Muscle layer of colon (tissue), 2 donors: Measurements from ENCODE around the gene TPST1.

ENCODE experiments used
- H3K27ac ChIP-seq: one replicate; pipeline ENCODE4 v1.7.0; 2013; ENCODE audit warnings: low read depth, mild to moderate bottlenecking, low read length, moderate library complexity
- H3K27me3 ChIP-seq, 2 donors: one replicate each; pipeline ENCODE4 v1.7.0; 2013; ENCODE audit warnings: low read length in 2 of 2, mild to moderate bottlenecking in 2 of 2; ENCODE audit not compliant: insufficient read depth in 2 of 2, control insufficient read depth in 1 of 2
- H3K36me3 ChIP-seq: one replicate; pipeline ENCODE4 v1.7.0; 2013; ENCODE audit warnings: mild to moderate bottlenecking, low read length; ENCODE audit not compliant: insufficient read depth
- H3K4me1 ChIP-seq: one replicate; pipeline ENCODE4 v1.7.0; 2013; ENCODE audit warnings: mild to moderate bottlenecking, low read length; ENCODE audit not compliant: insufficient read depth
- H3K4me3 ChIP-seq, 2 donors: one replicate each; pipeline ENCODE4 v1.7.0; 2013; ENCODE audit warnings: low read length in 2 of 2, low read depth in 1 of 2, mild to moderate bottlenecking in 1 of 2, moderate library complexity in 1 of 2
- H3K9ac ChIP-seq: one replicate; pipeline ENCODE4 v1.7.0; 2013; ENCODE audit warnings: low read length
- H3K9me3 ChIP-seq: one replicate; pipeline ENCODE4 v1.7.0; 2013; ENCODE audit warnings: mild to moderate bottlenecking, low read length
- donor health status: abdominal sarcoma.
- donor health status: Adenocarcinoma of cecum.

TPST1 gene

DNA sequence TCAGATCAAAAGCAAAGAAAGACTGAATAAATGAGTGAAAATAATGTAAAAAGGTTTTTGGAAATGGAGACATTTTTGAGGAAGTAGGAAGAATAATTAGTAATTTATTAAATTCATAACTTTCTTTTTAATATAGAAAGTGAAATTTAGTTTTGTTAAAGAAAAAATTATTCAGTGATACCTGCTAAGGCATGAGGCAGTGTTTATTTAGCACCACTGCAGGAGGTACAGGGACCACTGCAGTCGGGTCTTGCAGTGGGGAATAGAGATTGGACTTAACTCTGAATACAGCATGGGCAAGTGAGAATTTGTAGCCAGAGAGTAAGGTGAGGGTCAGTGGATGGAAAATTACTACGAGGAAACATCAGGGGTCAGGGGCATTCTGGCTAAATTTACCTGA, 39.9 kb downstream of the TPST1 start:
- no peak overlapping the region for H3K9ac ChIP-seq

GRCh38 chr7:66246554-66247171, 41.5 kb downstream of the TPST1 start:
- no peaks in the 10 kb centered on the region for H3K9me3 ChIP-seq
- H3K4me3 ChIP-seq = no peak overlapping the region
- no peak overlapping the region for H3K27ac ChIP-seq
- no peak overlapping the region for H3K9ac ChIP-seq
- H3K27me3 ChIP-seq = no peaks in the 10 kb centered on the region
- H3K36me3 ChIP-seq = no peaks in the 10 kb centered on the region
- H3K4me1 ChIP-seq = no peaks in the 10 kb centered on the region

More for the DNA sequence above, 39.9 kb downstream of the TPST1 start:
- Histone ChIP-seq H3K27me3 (no peaks in the 10 kb centered on the region), H3K27ac (no peak overlapping the region), H3K9me3 (no peaks in the 10 kb centered on the region), H3K4me1 (no peaks in the 10 kb centered on the region), H3K4me3 (no peak overlapping the region), H3K36me3 (no peaks in the 10 kb centered on the region)

- Histone ChIP-seq H3K9ac (no peak overlapping the region), H3K4me1 (no peaks in the 10 kb centered on the region), H3K9me3 (no peaks in the 10 kb centered on the region), H3K27me3 (no peaks in the 10 kb centered on the region), H3K36me3 (no peaks in the 10 kb centered on the region), H3K27ac (no peak overlapping the region), H3K4me3 (no peak overlapping the region)
Observed at GRCh38 chr7:66247380-66248078, 42.4 kb downstream of the TPST1 start.

GRCh38 chr7:66250711-66251110, 45.6 kb downstream of the TPST1 start:
- Histone ChIP-seq H3K9ac (no peak overlapping the region), H3K9me3 (no peaks in the 10 kb centered on the region), H3K4me1 (no peaks in the 10 kb centered on the region), H3K27me3 (no peaks in the 10 kb centered on the region), H3K27ac (no peak overlapping the region), H3K4me3 (no peak overlapping the region), H3K36me3 (no peaks in the 10 kb centered on the region)

DNA sequence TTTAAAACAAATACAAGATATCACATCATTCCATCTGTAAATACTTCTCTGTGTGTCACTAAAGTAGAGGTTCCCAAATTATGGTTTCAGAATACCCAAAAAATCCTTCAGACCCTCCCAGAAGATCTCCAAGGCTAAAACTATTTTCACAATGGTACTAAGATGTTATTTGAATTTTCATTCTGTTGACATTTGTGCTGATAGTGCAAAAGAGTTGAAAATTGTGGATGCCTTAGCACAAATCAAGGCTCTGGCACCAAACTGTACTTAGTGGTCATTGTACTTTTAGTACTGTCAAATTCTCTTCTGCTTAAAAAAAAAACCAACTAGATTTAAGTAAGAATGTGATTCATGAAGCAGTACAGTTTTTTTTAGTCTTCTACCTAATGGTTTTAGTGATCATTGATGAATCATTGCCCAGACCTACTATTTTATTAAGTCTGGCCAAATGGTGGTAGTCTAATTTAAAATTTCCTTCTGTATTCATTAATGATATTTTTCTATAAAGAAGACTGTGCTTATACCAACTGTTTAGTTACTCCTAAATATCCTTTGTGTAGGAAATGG, 50.5 kb downstream of the TPST1 start:
- no peaks in the 10 kb centered on the region for H3K4me1 ChIP-seq
- no peak overlapping the region for H3K27ac ChIP-seq
- H3K27me3 ChIP-seq = no peaks in the 10 kb centered on the region
- no peaks in the 10 kb centered on the region for H3K36me3 ChIP-seq
- H3K9me3 ChIP-seq = no peaks in the 10 kb centered on the region
- H3K4me3 ChIP-seq = no peak overlapping the region
- H3K9ac ChIP-seq = no peak overlapping the region

DNA sequence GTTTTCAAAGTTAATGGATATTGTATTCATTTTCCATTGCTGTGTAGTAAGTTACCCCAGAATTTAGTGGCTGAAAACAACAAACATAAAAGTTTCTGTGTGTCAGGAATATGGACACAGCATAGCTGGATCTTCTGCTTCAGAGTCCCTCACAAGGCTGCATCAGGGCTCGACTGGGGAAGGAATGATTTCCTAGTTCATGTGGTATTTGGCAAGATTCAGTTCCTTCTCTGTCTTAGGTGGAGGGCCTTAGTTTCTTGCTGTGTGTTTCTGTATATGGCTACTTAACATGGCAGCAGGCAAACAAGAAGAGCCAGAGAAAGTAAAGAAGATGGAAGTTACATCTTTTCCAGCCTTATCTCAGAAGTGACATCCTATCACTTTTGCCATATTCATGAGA, 51.1 kb downstream of the TPST1 start:
- Histone ChIP-seq H3K27ac (no peak overlapping the region), H3K4me1 (no peaks in the 10 kb centered on the region)

DNA sequence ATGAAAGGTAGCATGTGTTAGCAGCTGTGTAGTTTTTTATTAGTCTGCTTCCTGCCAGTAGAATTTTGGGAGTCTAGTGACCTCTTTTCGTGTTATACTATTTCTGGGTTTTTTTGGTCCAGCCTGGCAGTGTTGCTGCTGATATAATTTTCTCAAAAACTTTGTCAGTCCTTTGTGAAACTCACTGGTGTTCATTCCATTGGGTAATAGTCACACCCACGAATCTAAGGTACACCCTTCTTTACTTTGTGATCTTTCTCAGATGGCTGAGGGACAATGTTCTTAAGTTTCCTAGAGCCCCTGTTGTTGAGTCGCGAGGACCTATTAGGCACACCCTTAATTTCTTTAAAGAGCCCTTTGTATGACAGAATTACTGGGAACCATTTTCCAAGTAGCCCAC, 52.3 kb downstream of the TPST1 start:
- Histone ChIP-seq H3K9me3 (no peaks in the 10 kb centered on the region), H3K4me1 (no peaks in the 10 kb centered on the region), H3K36me3 (no peaks in the 10 kb centered on the region)

More for the DNA sequence above, 51.1 kb downstream of the TPST1 start:
- H3K9me3 ChIP-seq = no peaks in the 10 kb centered on the region
- no peak overlapping the region for H3K4me3 ChIP-seq
- no peaks in the 10 kb centered on the region for H3K27me3 ChIP-seq
- no peaks in the 10 kb centered on the region for H3K36me3 ChIP-seq
- H3K9ac ChIP-seq = no peak overlapping the region

DNA sequence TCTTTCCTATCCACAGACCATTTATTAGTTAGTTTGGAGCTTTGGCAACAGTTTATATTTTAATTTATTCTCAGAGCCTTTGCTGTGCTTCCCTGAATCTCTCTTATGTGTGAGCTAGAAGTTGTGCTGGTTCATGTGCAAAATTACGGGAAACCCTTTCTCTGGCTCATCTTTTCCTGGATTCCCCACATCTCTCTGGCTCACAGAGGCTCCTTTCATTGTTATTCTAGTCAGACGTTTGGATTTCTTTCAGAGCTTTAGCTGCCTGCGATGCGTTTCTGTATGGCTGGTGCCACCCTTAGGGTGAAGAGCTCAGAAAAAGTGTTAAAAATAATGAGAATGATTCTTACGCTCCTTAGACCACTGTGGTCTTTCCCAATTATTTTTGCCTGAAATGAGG, 53.3 kb downstream of the TPST1 start:
- Histone ChIP-seq H3K27me3 (no peaks in the 10 kb centered on the region), H3K4me3 (no peak overlapping the region), H3K9ac (no peak overlapping the region), H3K27ac (no peak overlapping the region), H3K9me3 (no peaks in the 10 kb centered on the region), H3K36me3 (no peaks in the 10 kb centered on the region), H3K4me1 (no peaks in the 10 kb centered on the region)

More for the DNA sequence above, 52.3 kb downstream of the TPST1 start:
- no peak overlapping the region for H3K27ac ChIP-seq
- H3K4me3 ChIP-seq = no peak overlapping the region
- H3K27me3 ChIP-seq = no peaks in the 10 kb centered on the region
- no peak overlapping the region for H3K9ac ChIP-seq

GRCh38 chr7:66261941-66262340, 56.8 kb downstream of the TPST1 start:
- Histone ChIP-seq H3K27ac (no peak overlapping the region), H3K4me3 (no peak overlapping the region), H3K36me3 (no peaks in the 10 kb centered on the region)

DNA sequence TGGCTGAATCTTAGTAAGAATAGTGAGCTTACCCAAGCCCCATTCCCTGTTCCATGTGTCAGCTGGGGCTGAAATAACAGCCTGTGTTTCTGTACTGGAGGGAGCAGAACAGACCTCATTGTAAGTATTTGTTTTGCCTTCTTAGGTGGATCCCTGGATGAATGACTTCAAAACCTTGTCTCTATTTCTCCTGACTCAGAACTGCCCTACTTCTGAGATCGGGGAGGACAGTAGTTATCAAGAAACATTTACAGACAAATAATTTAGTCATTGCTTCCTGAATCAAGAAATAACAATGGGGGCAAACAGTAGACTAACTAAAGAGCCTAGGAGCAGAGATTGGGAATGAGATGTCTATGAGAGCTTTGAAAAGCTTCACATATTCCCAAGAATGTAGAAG, 58.8 kb downstream of the TPST1 start:
- H3K4me1 ChIP-seq = no peaks in the 10 kb centered on the region
- H3K27ac ChIP-seq = no peak overlapping the region
- no peak overlapping the region for H3K9ac ChIP-seq
- H3K27me3 ChIP-seq = no peaks in the 10 kb centered on the region
- H3K36me3 ChIP-seq = no peaks in the 10 kb centered on the region
- no peak overlapping the region for H3K4me3 ChIP-seq
- H3K9me3 ChIP-seq = peaks cover 6% of the 10 kb centered on the region

More at GRCh38 chr7:66261941-66262340, 56.8 kb downstream of the TPST1 start:
- Histone ChIP-seq H3K27me3 (no peaks in the 10 kb centered on the region), H3K4me1 (no peaks in the 10 kb centered on the region), H3K9ac (no peak overlapping the region), H3K9me3 (peaks cover 6% of the 10 kb centered on the region)

- H3K4me1 ChIP-seq = no peaks in the 10 kb centered on the region
- no peak overlapping the region for H3K9ac ChIP-seq
- no peak overlapping the region for H3K27ac ChIP-seq
Observed at GRCh38 chr7:66265566-66265965, 60.4 kb downstream of the TPST1 start.

More at GRCh38 chr7:66265566-66265965, 60.4 kb downstream of the TPST1 start:
- no peaks in the 10 kb centered on the region for H3K36me3 ChIP-seq
- H3K9me3 ChIP-seq = peaks cover 6% of the 10 kb centered on the region
- H3K4me3 ChIP-seq = peak overlapping the region in 1 of 2 donors; percentile 0
- no peaks in the 10 kb centered on the region for H3K27me3 ChIP-seq
